ENCODE results near the gene CLASRP.

DNA sequence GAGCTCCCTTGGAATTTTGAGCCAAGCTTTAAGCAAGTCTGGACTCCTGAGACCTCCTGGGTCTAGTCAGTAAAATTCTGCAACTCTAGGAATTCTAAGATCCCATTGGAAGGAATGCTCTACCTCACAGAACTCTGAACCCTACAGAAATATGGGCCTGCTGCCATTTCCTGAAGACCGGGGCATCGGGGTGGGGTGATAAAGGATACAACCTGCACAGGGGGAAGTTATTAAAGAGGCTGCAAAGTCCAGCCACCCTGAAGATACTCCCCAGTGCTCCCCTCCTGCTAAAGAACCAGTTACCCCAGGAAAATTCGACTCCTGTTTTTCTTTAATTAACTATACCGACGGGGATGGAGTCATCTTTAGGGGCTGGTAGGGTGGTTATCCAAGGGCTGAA is 51.8 kb downstream of the CLASRP start:
- TF ChIP-seq, protein P1, sequence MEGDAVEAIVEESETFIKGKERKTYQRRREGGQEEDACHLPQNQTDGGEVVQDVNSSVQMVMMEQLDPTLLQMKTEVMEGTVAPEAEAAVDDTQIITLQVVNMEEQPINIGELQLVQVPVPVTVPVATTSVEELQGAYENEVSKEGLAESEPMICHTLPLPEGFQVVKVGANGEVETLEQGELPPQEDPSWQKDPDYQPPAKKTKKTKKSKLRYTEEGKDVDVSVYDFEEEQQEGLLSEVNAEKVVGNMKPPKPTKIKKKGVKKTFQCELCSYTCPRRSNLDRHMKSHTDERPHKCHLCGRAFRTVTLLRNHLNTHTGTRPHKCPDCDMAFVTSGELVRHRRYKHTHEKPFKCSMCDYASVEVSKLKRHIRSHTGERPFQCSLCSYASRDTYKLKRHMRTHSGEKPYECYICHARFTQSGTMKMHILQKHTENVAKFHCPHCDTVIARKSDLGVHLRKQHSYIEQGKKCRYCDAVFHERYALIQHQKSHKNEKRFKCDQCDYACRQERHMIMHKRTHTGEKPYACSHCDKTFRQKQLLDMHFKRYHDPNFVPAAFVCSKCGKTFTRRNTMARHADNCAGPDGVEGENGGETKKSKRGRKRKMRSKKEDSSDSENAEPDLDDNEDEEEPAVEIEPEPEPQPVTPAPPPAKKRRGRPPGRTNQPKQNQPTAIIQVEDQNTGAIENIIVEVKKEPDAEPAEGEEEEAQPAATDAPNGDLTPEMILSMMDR (IDR thresholded peaks at IDR 0.05; ENCODE audit: low read length) = no peak
- no peak for TF ChIP-seq EZH2phosphoT487 (IDR thresholded peaks at IDR 0.05; ENCODE audit: low read length)
